ENCODE results near the gene TNFRSF11A. TPM values are rescaled to one million over a fixed set of nuclear protein-coding genes. Genes with fewer than 3 reads are reported as not detected.

The TNFRSF11A gene
- total RNA-seq, 1 donor from 2014 or later: 0.16 TPM

- Mint-ChIP-seq H3K27me3 (ENCODE audit: low read depth) (no peaks in the 10 kb centered on the region), H3K27ac (ENCODE audit: unreplicated experiment) (no peak overlapping the region), H3K36me3 (ENCODE audit: low read depth) (no peaks in the 10 kb centered on the region), H3K9me3 (peaks cover 2% of the 10 kb centered on the region), H3K4me1 (no peaks in the 10 kb centered on the region), H3K4me3 (no peak overlapping the region)
- TF ChIP-seq CTCF (conservative IDR thresholded peaks at IDR 0.05): no peak
- no peak for DNase-seq (ENCODE audit: low read depth, low spot score)
Observed at GRCh38 chr18:62402342-62402948, 77.3 kb downstream of the TNFRSF11A start.

GRCh38 chr18:62403120-62403519 is 78.0 kb downstream of the TNFRSF11A start:
- H3K4me1 Mint-ChIP-seq: no peaks in the 10 kb centered on the region
- no peaks in the 10 kb centered on the region for H3K36me3 Mint-ChIP-seq (ENCODE audit: low read depth)
- H3K4me3 Mint-ChIP-seq: no peak overlapping the region
- no peak for DNase-seq (ENCODE audit: low read depth, low spot score)
- H3K9me3 Mint-ChIP-seq: peaks cover 2% of the 10 kb centered on the region
- H3K27ac Mint-ChIP-seq (ENCODE audit: unreplicated experiment): no peak overlapping the region
- no peak for TF ChIP-seq CTCF (conservative IDR thresholded peaks at IDR 0.05)
- no peaks in the 10 kb centered on the region for H3K27me3 Mint-ChIP-seq (ENCODE audit: low read depth)

- Mint-ChIP-seq H3K4me1 (no peaks in the 10 kb centered on the region), H3K4me3 (no peak overlapping the region), H3K27me3 (ENCODE audit: low read depth) (no peaks in the 10 kb centered on the region), H3K36me3 (ENCODE audit: low read depth) (no peaks in the 10 kb centered on the region), H3K27ac (ENCODE audit: unreplicated experiment) (no peak overlapping the region), H3K9me3 (peaks cover 2% of the 10 kb centered on the region)
- TF ChIP-seq CTCF (conservative IDR thresholded peaks at IDR 0.05): no peak
- DNase-seq (ENCODE audit: low read depth, low spot score): no peak
Observed at GRCh38 chr18:62404881-62405280, 79.8 kb downstream of the TNFRSF11A start.

- Mint-ChIP-seq H3K9me3 (peaks cover 2% of the 10 kb centered on the region), H3K27ac (ENCODE audit: unreplicated experiment) (no peak overlapping the region), H3K4me3 (no peak overlapping the region), H3K27me3 (ENCODE audit: low read depth) (no peaks in the 10 kb centered on the region), H3K36me3 (ENCODE audit: low read depth) (no peaks in the 10 kb centered on the region), H3K4me1 (no peaks in the 10 kb centered on the region)
- TF ChIP-seq CTCF (conservative IDR thresholded peaks at IDR 0.05): no peak
- DNase-seq (ENCODE audit: low read depth, low spot score): no peak
Observed at GRCh38 chr18:62407660-62408059, 82.5 kb downstream of the TNFRSF11A start.

GRCh38 chr18:62409821-62410220 is 84.7 kb downstream of the TNFRSF11A start:
- Mint-ChIP-seq H3K9me3 (no peaks in the 10 kb centered on the region), H3K36me3 (ENCODE audit: low read depth) (no peaks in the 10 kb centered on the region), H3K4me1 (no peaks in the 10 kb centered on the region), H3K27me3 (ENCODE audit: low read depth) (peaks cover 3% of the 10 kb centered on the region), H3K4me3 (no peak overlapping the region), H3K27ac (ENCODE audit: unreplicated experiment) (no peak overlapping the region)
- TF ChIP-seq CTCF (conservative IDR thresholded peaks at IDR 0.05): no peak
- DNase-seq (ENCODE audit: low read depth, low spot score): no peak

All from neural crest cell (in vitro differentiated cells).